Adrenal gland (tissue), 5 donors: ENCODE data around the gene ECSCR.

Experiments
- POLR2A ChIP-seq, 2 donors: fragments of 450-650 bp; IDR thresholded peaks; one replicate each; pipeline ENCODE4 v1.6.1; 2017; ENCODE audit warnings: antibody characterized with exemption in 2 of 2, mild to moderate bottlenecking in 2 of 2, moderate library complexity in 1 of 2
- TF ChIP-seq, protein P1 (sequence below), 6 experiments: fragments of 450-650 bp in 4 of 6; fragments of 200-600 bp in 2 of 6; sonication (generic) in 1 of 6; IDR thresholded peaks; 1 replicate in 5 of 6; 2 replicates in 1 of 6; pipeline versions ENCODE4 v1.5.1 to v1.8.0; 2016 to 2021; ENCODE audit warnings: antibody characterized with exemption in 6 of 6, mild to moderate bottlenecking in 2 of 6, moderate library complexity in 1 of 6
- donor health status: DM: no; HTN: no; CAD: no.

DNA sequence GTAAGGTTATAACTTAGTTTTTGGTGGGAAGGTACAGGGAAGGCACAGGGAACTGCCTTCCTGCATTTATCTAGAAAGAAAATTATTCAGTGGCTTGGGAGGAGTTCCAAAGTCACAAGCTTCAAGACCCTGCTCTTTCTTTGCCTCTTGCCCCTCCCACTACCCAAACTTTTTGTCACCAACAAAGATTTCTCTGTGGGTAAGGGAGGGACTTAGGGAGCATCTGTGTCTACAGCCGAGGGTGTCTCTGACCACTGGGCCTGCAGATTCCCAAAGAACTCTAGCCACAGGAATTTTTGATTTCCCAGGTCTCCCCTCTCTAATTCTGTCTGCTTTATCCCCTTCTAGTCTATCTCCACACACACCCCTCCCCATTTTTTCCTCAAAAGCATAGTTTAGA, 2.1 kb downstream of the ECSCR start:
- TF ChIP-seq, protein P1, sequence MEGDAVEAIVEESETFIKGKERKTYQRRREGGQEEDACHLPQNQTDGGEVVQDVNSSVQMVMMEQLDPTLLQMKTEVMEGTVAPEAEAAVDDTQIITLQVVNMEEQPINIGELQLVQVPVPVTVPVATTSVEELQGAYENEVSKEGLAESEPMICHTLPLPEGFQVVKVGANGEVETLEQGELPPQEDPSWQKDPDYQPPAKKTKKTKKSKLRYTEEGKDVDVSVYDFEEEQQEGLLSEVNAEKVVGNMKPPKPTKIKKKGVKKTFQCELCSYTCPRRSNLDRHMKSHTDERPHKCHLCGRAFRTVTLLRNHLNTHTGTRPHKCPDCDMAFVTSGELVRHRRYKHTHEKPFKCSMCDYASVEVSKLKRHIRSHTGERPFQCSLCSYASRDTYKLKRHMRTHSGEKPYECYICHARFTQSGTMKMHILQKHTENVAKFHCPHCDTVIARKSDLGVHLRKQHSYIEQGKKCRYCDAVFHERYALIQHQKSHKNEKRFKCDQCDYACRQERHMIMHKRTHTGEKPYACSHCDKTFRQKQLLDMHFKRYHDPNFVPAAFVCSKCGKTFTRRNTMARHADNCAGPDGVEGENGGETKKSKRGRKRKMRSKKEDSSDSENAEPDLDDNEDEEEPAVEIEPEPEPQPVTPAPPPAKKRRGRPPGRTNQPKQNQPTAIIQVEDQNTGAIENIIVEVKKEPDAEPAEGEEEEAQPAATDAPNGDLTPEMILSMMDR (IDR thresholded peaks at IDR 0.05) = no peak
- TF ChIP-seq POLR2A (IDR thresholded peaks at IDR 0.05) = no peak
